Breast epithelium (tissue), 3 donors: ENCODE data around the gene SMIM26.

Experiments
- CTCF ChIP-seq, 3 donors: fragments of 450-650 bp; IDR thresholded peaks; one replicate each; pipeline ENCODE4 v1.5.1; 2016 to 2017; ENCODE audit warnings: antibody characterized with exemption in 3 of 3, mild to moderate bottlenecking in 3 of 3, moderate library complexity in 3 of 3
- POLR2A ChIP-seq: fragments of 450-650 bp; IDR thresholded peaks from one replicate; pipeline ENCODE4 v1.6.1; 2016; ENCODE audit warnings: antibody characterized with exemption, mild to moderate bottlenecking, moderate library complexity
- POLR2AphosphoS5 ChIP-seq, 3 donors: sonication (generic); formaldehyde crosslinking; IDR thresholded peaks; one replicate each; pipeline ENCODE4 v1.6.1; 2017; ENCODE audit warnings: antibody characterized with exemption in 3 of 3

DNA sequence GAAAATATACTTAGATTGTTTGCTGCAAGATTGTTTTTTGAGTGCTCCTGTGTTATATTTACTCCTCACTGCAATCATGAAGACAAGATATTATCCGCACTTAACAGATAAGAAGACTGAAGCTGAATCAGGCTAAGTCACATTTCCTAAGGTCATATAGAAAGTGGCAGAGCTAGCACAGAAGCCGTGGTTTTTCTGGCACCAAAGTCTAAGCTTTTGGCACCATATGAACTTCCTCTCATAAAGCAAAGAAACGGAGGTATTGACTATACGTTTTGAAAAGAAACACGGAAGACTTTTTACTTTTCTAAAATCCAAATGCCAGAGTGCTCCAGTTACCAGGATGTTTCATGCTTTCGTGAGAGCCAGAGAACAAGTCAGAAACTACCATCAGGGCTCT, 11.3 kb downstream of the SMIM26 start:
- TF ChIP-seq POLR2A = no peak
- no peak for TF ChIP-seq CTCF (IDR thresholded peaks at IDR 0.05)
- TF ChIP-seq POLR2AphosphoS5 (IDR thresholded peaks at IDR 0.05) = no peak
